ENCODE data around the gene SLC5A12.

DNA sequence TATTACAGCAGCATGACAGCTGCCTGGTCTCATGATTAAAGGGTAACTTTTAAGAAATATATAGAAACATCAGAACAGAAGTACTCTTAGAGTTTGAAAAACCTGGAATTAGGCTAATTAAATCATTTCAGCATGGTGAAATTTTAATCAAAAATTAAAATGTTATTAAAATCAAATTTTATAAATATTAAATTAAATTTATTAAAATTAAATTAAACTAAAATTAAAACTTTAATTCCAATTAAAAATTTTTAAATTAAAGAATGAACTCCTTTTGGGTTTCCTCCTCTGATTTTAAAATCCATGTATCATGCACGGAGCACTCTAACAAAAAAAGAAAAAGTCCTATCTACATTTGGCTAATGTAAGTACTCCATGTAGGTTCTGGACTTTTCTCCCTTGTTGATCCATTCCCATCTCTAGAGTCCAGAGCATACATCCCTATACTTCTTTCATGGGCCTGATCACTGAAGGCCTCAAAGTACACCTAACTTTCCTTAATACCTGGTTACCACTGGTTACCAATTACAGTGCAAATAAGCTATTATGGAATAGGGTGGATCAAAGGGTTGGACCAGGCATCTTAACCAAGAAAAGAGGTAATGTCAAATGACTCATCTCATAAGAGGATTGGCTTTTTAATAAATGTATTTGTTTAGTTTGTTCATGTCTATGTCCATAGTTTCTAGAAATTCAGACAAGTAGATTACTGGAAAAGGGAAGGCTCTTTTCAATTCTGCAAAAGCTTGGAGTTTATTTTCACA lies 101.4 kb downstream of the SLC5A12 start:
- no peak for TF ChIP-seq EZH2 (IDR thresholded peaks at IDR 0.05; ENCODE audit: low read length, unreplicated experiment)
- TF ChIP-seq, protein P1, sequence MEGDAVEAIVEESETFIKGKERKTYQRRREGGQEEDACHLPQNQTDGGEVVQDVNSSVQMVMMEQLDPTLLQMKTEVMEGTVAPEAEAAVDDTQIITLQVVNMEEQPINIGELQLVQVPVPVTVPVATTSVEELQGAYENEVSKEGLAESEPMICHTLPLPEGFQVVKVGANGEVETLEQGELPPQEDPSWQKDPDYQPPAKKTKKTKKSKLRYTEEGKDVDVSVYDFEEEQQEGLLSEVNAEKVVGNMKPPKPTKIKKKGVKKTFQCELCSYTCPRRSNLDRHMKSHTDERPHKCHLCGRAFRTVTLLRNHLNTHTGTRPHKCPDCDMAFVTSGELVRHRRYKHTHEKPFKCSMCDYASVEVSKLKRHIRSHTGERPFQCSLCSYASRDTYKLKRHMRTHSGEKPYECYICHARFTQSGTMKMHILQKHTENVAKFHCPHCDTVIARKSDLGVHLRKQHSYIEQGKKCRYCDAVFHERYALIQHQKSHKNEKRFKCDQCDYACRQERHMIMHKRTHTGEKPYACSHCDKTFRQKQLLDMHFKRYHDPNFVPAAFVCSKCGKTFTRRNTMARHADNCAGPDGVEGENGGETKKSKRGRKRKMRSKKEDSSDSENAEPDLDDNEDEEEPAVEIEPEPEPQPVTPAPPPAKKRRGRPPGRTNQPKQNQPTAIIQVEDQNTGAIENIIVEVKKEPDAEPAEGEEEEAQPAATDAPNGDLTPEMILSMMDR (conservative IDR thresholded peaks at IDR 0.05; ENCODE audit: low read depth, low read length) = no peak
